Adipose tissue (tissue), 3 donors: ENCODE measurements around the gene SETBP1. TPM values are rescaled to one million over a fixed set of nuclear protein-coding genes. Genes with fewer than 3 reads are reported as not detected.

Source experiments
- H3K27ac ChIP-seq: one replicate; pipeline ENCODE4 v1.5.1; 2013; ENCODE audit warnings: low read depth, low read length
- WGBS, 3 donors: extraction: QIAGEN DNeasy Blood & Tissue Kit; methylation state at CpG; one replicate each; pipeline ENCODE4 v1.1.7; 2013; 5-methylcytosine and 5-hydroxymethylcytosine counted together
- polyA plus RNA-seq, 3 donors: library from polyadenylated mRNA; stranded (reverse); fragments of 200-250 nt; gene quantifications; one replicate each; pipeline ENCODE4 v1.2.3, GENCODE V29; 2013
- donor health status: healthy with polysubstance abuse.
- donor health status: Bipolar disorder and iron deficiency.
- donor health status: healthy.

Gene SETBP1
- polyA plus RNA-seq, 3 donors: 2.3 to 5.6 (median 2.7) TPM

DNA sequence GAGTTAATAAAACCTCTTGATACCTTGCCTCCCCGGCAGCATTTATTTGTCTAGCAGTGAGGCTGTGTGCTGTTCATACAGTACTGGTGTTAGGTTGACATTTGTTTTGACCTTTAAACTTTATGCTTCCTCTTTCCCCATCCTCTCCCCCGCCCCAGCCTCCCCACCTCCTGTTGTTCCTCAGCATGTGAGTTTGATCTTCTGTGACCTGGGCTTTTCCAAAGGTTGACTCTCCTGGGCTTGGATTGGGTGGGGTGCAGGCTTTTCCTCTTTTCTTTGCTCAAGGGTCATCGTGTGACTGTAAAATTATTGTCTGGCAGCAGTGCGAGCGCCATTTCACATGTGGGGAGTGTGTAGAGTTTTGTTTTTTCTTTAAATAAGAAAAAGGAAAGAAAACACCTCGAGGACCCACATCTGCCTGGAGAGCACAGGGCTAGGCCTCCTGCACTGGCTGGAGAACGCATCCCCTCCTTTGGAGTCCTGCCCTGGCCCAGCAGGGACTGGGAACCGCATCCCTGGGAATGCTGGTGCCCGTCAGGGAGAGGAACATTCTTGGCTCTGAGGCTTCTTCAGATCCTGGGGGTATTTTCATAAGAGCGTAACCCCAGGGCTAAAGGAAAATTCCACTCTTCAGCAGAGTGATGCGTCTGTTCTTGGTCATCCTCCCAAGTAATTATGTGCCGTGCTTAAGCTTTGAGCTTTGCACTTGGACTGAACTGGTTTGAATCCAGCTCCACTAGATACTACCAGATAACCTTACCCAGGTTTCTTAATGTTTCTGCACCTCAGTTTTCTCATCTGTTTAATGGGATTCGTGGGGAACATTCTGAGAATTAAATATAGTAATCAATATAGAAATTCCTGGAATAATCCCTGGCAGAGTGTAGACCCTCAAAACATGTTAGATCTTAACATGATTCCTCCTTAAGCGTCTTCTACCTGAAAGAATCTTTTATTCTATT, 91.5 kb downstream of the SETBP1 start:
- no peak overlapping the region for H3K27ac ChIP-seq
- 52 to 71% (median 65%) methylated on average over 14 of the region's 14 CpGs for WGBS, 3 donors

- 45 to 100% (median 97%) methylated on average over 1 of the region's 1 CpG for WGBS, 3 donors
- H3K27ac ChIP-seq: no peak overlapping the region
Measured at GRCh38 chr18:44773640-44774155, 93.0 kb downstream of the SETBP1 start.

DNA sequence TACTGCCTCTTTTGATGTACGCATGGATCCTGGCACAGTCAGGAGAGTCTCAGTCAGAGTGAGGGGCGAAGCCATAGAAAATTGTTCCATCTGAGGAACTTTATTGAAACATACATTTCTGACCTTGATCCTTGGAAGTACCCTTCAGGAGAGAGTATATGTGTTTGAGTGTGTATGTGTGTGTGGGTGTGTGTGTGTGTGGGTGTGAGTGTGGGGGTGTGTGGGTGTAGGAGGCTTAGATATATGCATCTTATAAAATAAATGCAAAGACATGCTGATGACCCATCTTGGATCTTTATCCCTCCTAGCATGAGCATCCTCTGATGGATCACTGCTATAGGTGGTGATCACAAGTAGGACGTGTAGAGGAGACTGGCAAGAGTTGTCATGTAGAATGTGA, 93.5 kb downstream of the SETBP1 start:
- 57 to 94% (median 77%) methylated on average over 3 of the region's 3 CpGs for WGBS, 3 donors
- no peak overlapping the region for H3K27ac ChIP-seq

GRCh38 chr18:44777457-44778192, 96.9 kb downstream of the SETBP1 start:
- no peak overlapping the region for H3K27ac ChIP-seq
- 50 to 68% (median 61%) methylated on average over 10 of the region's 10 CpGs for WGBS, 3 donors

DNA sequence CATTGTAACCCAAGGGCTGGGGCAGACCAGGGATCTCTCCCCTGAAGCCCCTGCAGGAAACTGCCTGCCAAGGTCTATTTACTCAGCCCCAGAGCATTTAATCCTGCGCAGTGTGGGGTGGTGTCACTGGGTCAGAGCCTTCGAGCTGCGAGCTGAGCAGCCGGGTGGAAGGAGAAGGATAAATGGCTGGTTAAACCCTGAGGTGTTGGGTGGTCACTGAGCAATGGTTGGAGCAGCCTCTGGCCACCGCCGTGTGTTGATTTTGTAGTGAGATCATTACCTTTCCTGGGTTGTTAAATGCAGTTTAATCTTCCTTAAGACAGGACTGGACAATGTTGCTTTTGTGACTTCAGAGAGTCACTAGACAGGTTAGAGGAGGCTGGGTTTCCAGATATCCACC, 98.1 kb downstream of the SETBP1 start:
- no peak overlapping the region for H3K27ac ChIP-seq

DNA sequence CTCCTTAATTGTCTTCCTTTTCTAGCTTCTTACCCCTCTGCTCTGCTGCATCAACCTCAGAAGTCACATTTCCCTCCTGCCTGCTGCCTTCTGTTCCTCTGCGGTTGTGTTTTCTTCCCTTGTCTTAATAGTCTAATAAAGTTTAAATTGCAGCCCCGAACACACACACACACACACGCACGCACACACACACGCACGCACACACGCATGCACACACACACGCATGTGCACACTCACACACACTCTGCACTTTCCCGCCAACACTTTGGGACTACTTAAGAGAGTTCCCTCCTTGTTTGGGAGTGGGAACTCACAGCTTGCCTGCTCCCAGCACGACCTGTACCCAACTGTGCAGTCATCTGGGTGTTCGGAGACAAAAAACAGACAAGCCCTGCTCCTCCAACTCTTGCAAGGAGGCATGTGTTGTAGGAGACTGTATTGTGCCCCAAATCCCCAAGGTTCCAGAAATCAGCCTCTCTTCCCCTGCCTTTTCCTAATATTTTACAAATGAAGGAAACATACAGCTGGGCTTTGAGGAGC, 99.1 kb downstream of the SETBP1 start:
- no peak overlapping the region for H3K27ac ChIP-seq

More for the DNA sequence above, 98.1 kb downstream of the SETBP1 start:
- 52 to 90% (median 71%) methylated on average over 6 of the region's 6 CpGs for WGBS, 3 donors

DNA sequence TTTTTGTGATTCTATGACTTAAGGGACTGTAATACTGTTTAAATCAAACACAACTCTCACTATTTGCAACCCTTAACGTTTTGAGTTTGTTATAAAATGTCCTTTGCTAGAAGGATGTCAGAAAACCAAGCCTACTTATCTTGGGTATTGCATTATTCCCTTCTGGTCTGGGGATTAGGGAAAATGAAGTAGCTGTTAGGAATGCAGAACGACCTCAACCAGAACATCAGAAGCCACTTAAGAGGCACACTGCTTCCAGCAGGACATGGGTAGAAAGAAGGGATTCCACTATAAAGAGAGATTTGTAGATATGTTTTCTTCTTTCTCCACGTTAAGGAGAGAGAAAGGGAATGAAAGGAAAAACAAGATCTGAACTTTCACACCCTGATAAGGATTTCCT, 101.2 kb downstream of the SETBP1 start:
- 21 to 32% (median 32%) methylated on average over 3 of the region's 3 CpGs for WGBS, 3 donors
- no peak overlapping the region for H3K27ac ChIP-seq

More for the DNA sequence above, 99.1 kb downstream of the SETBP1 start:
- 80 to 89% (median 89%) methylated on average over 11 of the region's 11 CpGs for WGBS, 3 donors

- H3K27ac ChIP-seq: no peak overlapping the region
- 85 to 93% (median 93%) methylated on average over 5 of the region's 5 CpGs for WGBS, 3 donors
Measured at GRCh38 chr18:44782617-44783016, 101.9 kb downstream of the SETBP1 start.

- H3K27ac ChIP-seq: no peak overlapping the region
- 71 to 86% (median 76%) methylated on average over 1 of the region's 1 CpG for WGBS, 3 donors
Measured at GRCh38 chr18:44783371-44783770, 102.7 kb downstream of the SETBP1 start.

DNA sequence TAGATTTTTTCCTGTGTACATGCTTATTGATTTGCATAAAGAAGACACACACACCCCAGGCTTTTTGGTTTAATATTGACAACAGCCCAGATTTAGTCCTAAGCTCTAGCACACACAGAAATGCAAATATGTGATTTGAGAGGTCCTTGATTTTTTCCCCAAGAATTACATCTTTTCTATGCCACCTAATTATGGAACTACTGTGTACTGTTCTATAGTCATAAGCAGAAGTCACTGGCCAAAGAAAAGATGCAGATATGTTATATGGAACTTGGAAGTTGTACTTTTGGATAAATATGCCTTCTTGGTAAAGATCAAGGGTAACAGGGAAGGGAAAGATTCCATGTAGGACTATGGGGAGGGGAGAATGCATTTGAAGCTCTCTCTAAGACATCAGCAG, 105.6 kb downstream of the SETBP1 start:
- no peak overlapping the region for H3K27ac ChIP-seq

DNA sequence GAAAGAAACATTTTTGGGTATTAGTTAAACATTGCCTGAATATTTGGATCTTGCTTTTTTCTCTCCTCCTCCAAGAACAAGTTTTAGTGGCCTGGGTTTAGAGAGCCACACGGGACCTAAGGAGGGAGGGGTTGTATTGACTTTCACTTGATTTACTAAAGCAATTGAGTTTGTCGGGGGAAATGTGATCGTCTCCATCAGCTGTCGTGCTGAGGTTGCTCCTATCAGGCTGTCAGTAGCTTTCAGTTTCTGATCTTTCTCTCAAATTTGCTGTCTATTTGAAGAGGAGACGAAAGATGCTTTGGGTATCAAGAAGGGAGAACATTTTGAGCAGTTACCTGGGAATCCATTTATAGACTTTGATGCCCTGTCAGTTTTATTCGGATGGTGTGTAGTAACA, 106.0 kb downstream of the SETBP1 start:
- 50 to 74% (median 71%) methylated on average over 6 of the region's 6 CpGs for WGBS, 3 donors
- H3K27ac ChIP-seq: no peak overlapping the region

DNA sequence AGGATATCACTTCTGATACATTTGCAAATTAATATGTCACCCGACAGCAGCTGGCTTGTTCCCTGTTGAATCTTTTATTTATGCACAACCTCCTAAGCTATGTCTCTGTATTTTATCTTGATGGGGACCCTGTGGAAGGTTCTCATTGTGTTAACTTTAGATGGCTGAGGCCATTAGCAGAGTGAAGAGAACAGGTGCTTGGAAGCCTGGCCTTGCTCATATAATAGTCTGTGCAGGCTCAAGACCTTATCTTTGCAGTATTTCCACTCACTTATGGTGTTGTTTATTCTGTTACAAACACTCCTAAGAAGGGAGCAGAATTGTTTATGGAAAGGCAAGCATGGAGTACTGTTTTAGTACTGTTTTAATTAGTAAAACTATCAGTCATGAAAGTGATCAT, 107.6 kb downstream of the SETBP1 start:
- no peak overlapping the region for H3K27ac ChIP-seq
- 79 to 96% (median 91%) methylated on average over 1 of the region's 1 CpG for WGBS, 3 donors

GRCh38 chr18:44789710-44790109, 109.0 kb downstream of the SETBP1 start:
- no peak overlapping the region for H3K27ac ChIP-seq
- WGBS, 3 donors: 22 to 46% (median 42%) methylated on average over 4 of the region's 4 CpGs

DNA sequence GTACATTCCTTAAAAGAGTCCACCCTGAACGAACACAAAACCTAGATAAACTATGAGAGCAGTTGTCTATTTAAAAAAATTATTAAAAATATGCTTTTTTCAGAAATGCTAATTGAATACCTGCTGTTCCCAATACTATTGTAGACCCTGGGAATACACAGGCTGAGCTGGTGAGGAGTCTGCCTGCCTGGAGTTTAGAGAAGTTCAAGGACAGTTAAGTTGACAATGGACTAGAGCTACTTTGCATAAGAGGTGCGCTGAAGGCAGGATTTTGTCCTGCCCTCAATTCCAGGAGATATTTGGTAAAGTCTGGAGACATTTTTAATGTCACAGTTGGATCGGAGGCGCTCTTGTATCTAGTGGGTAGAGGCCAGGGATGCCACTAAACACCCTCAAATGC, 110.2 kb downstream of the SETBP1 start:
- 75 to 95% (median 94%) methylated on average over 4 of the region's 4 CpGs for WGBS, 3 donors
- no peak overlapping the region for H3K27ac ChIP-seq

- WGBS, 3 donors: 58 to 81% (median 65%) methylated on average over 8 of the region's 8 CpGs
- no peak overlapping the region for H3K27ac ChIP-seq
Measured at GRCh38 chr18:44791520-44791919, 110.8 kb downstream of the SETBP1 start.

DNA sequence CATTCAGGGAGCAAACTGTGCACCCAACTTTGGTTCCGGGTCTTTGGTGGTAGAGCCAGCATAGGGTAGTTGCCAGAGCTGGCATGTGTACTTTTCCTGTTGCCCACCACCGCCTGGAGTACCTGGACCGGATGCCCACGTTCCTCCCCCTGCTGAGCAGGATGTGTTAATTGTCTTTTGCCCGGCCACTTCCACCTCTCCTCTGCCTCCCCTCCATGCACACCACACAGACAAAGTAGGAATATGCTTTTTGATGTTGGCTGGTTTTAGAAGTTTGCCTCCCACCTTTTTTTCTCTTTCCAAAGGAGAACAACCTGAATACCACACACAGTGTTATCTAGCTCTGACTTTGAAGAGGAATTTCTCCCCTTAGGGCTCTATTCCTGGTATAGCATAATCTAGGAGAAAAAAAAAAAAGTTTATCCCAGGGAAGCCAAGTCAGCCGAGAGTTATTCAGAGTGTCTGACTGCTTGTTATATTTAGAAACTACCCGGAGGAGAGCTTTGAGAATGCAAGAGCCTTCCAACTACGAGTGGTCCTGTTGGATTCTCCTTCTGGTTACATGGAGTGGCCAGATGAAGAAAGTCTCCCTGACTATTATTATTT, 111.9 kb downstream of the SETBP1 start:
- 50 to 57% (median 56%) methylated on average over 8 of the region's 8 CpGs for WGBS, 3 donors
- no peak overlapping the region for H3K27ac ChIP-seq

GRCh38 chr18:44793194-44793593, 112.5 kb downstream of the SETBP1 start:
- 75 to 87% (median 81%) methylated on average over 2 of the region's 2 CpGs for WGBS, 3 donors
- H3K27ac ChIP-seq: no peak overlapping the region

DNA sequence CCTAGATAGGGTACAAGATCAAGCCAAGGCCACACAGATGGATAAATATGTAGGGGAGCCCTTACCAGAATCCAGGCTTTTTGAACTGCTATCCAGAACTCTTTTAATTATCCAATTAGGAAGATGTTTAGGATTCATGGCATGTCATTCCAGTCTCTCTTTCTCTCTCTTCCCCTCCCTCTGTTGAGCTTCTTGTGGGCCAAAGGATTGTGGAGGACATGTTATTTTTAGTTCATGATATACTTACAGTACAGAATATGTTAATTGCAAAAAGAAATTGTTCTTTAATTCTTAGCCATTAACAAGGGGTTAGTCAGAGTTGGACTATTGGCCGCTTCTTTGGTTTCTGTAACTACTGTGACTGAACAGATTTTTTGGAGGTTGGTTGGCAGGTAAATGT, 113.0 kb downstream of the SETBP1 start:
- WGBS, 3 donors: 89 to 100% (median 97%) methylated on average over 1 of the region's 1 CpG
- H3K27ac ChIP-seq: no peak overlapping the region

DNA sequence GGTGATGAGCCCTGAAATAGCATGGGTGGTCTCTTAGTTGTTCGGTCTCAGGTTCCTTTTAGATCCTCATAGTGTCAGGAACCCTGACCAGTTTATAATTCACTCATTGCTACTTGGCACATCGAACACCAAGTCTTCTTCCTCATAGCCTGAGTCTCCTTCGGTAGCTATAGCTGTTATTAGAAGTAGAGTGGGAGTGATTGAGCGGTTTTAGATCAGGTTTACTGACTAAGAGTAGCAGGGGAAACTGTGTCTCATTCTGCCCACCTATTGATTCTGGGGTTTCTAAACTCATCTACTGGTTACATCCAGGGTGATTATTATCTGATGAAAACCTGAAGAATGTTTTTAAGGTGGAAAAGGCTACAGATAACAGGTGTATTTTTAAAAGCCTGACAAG, 114.6 kb downstream of the SETBP1 start:
- H3K27ac ChIP-seq: no peak overlapping the region
- 94 to 96% (median 94%) methylated on average over 4 of the region's 4 CpGs for WGBS, 3 donors
